ENCODE measurements around the gene CHMP2A.

GRCh38 chr19:58543826-58544590, 10.9 kb downstream of the CHMP2A start, which contains the start of gene TRIM28:
- TF ChIP-seq CTCF (IDR thresholded peaks at IDR 0.05; ENCODE audit: poor library complexity): no peak
- TF ChIP-seq EZH2phosphoT487 (IDR thresholded peaks at IDR 0.05; ENCODE audit: low read depth, severe bottlenecking, unreplicated experiment): no peak
- no peak for TF ChIP-seq EZH2 (IDR thresholded peaks at IDR 0.05; ENCODE audit: borderline replicate concordance)

Measured in hepatocyte (in vitro differentiated cells).